ENCODE measurements around the gene GPR137B.

GRCh38 chr1:236095705-236096520, 46.4 kb upstream of the GPR137B start:
- no peak for TF ChIP-seq CTCF (IDR thresholded peaks at IDR 0.05)
- TF ChIP-seq ZFX (IDR thresholded peaks at IDR 0.05; ENCODE audit: borderline replicate concordance): no peak
